ENCODE measurements around the gene DYNLT3. TPM values are rescaled to one million over a fixed set of nuclear protein-coding genes. Genes with fewer than 3 reads are reported as not detected.

DYNLT3 gene
- total RNA-seq, 4 donors from 2014 or later: 12.7 to 22.2 (median 15.0) TPM

- Histone ChIP-seq H3K27me3 (no peaks in the 10 kb centered on the region), H3K4me1 (peaks cover 0 to 4% of the 10 kb centered on the region in 2 donors), H3K36me3 (no peaks in the 10 kb centered on the region), H3K4me3 (no peak overlapping the region), H3K27ac (no peak overlapping the region), H3K9me3 (no peaks in the 10 kb centered on the region)
- DNase-seq (no peak), ATAC-seq (no peak)
- in situ Hi-C loops (cut with MboI; ENCODE audit: low sequenced_read_pairs in 4 of 4) (no loop called here), intact Hi-C loops (cut with DNase I; ENCODE audit: low total_unique reads) (no loop called here)
- TF ChIP-seq POLR2A (IDR thresholded peaks at IDR 0.05) (no peak), CTCF (IDR thresholded peaks at IDR 0.05 in 4 of 5, conservative IDR thresholded peaks at IDR 0.05 in 1 of 5) (no peak)
Observed at GRCh38 chrX:37867536-37868153, 20.3 kb upstream of the DYNLT3 start.

- in situ Hi-C loops (cut with MboI; ENCODE audit: low sequenced_read_pairs in 4 of 4) (no loop called here), intact Hi-C loops (cut with DNase I; ENCODE audit: low total_unique reads) (no loop called here)
- H3K27me3 ChIP-seq: no peaks in the 10 kb centered on the region
- H3K4me1 ChIP-seq: no peaks in the 10 kb centered on the region
- no peaks in the 10 kb centered on the region for H3K36me3 ChIP-seq
- ATAC-seq (no peak), DNase-seq (no peak)
- TF ChIP-seq POLR2A (IDR thresholded peaks at IDR 0.05) (no peak), CTCF (IDR thresholded peaks at IDR 0.05 in 4 of 5, conservative IDR thresholded peaks at IDR 0.05 in 1 of 5) (no peak)
- H3K4me3 ChIP-seq: no peak overlapping the region
- no peak overlapping the region for H3K27ac ChIP-seq
- H3K9me3 ChIP-seq: no peaks in the 10 kb centered on the region
Observed at GRCh38 chrX:37863728-37864127, 16.4 kb upstream of the DYNLT3 start.

- Histone ChIP-seq H3K4me3 (no peak overlapping the region), H3K9me3 (no peaks in the 10 kb centered on the region), H3K27ac (no peak overlapping the region), H3K4me1 (no peaks in the 10 kb centered on the region), H3K36me3 (no peaks in the 10 kb centered on the region), H3K27me3 (no peaks in the 10 kb centered on the region)
- no peak for DNase-seq
- in situ Hi-C loops (cut with MboI; ENCODE audit: low sequenced_read_pairs in 4 of 4) (no loop called here), intact Hi-C loops (cut with DNase I; ENCODE audit: low total_unique reads) (no loop called here)
- ATAC-seq: no peak
- TF ChIP-seq POLR2A (IDR thresholded peaks at IDR 0.05) (no peak), CTCF (IDR thresholded peaks at IDR 0.05 in 4 of 5, conservative IDR thresholded peaks at IDR 0.05 in 1 of 5) (no peak)
Observed at GRCh38 chrX:37862851-37863250, 15.5 kb upstream of the DYNLT3 start.

- in situ Hi-C loops (cut with MboI; ENCODE audit: low sequenced_read_pairs in 4 of 4) (no loop called here), intact Hi-C loops (cut with DNase I; ENCODE audit: low total_unique reads) (no loop called here)
- ATAC-seq (no peak), DNase-seq (no peak)
- Histone ChIP-seq H3K9me3 (no peaks in the 10 kb centered on the region), H3K27me3 (no peaks in the 10 kb centered on the region), H3K4me1 (no peaks in the 10 kb centered on the region), H3K36me3 (no peaks in the 10 kb centered on the region), H3K27ac (no peak overlapping the region), H3K4me3 (no peak overlapping the region)
- TF ChIP-seq CTCF (IDR thresholded peaks at IDR 0.05 in 4 of 5, conservative IDR thresholded peaks at IDR 0.05 in 1 of 5): no peak
Observed at GRCh38 chrX:37860721-37861120, 13.3 kb upstream of the DYNLT3 start.

- in situ Hi-C loops (cut with MboI; ENCODE audit: low sequenced_read_pairs in 4 of 4): no loop called here
- ATAC-seq (no peak), DNase-seq (no peak)
- intact Hi-C loops (cut with DNase I; ENCODE audit: low total_unique reads): no loop called here
- Histone ChIP-seq H3K36me3 (no peaks in the 10 kb centered on the region), H3K9me3 (no peaks in the 10 kb centered on the region), H3K27ac (no peak overlapping the region), H3K4me1 (no peaks in the 10 kb centered on the region), H3K27me3 (no peaks in the 10 kb centered on the region), H3K4me3 (no peak overlapping the region)
- TF ChIP-seq CTCF (IDR thresholded peaks at IDR 0.05 in 4 of 5, conservative IDR thresholded peaks at IDR 0.05 in 1 of 5) (no peak), POLR2A (IDR thresholded peaks at IDR 0.05) (no peak)
Observed at GRCh38 chrX:37854748-37855147, 7.4 kb upstream of the DYNLT3 start.
